ENCODE results near the gene GALM.
"Not testable (repeated sequence)": the region's sequence is repeated elsewhere in the genome, so short reads cannot be mapped to it uniquely, and the experiment has no call there.

Gene GALM

GRCh38 chr2:38703336-38703735, 37.4 kb downstream of the GALM start:
- not testable (repeated sequence) for DNase-seq (ENCODE audit: low read depth, low spot score)

GRCh38 chr2:38704664-38705063, 38.8 kb downstream of the GALM start:
- H3K4me3 ChIP-seq (ENCODE audit: low read length), result no peak overlapping the region
- no peak for DNase-seq (ENCODE audit: low read depth, low spot score)

More at GRCh38 chr2:38703336-38703735, 37.4 kb downstream of the GALM start:
- H3K4me3 ChIP-seq (ENCODE audit: low read length), result not testable (repeated sequence)

- no peak for DNase-seq (ENCODE audit: low read depth, low spot score)
- no peak overlapping the region for H3K4me3 ChIP-seq (ENCODE audit: low read length)
These were observed 41.0 kb downstream of the GALM start for GRCh38 chr2:38706846-38707345.

- not testable (repeated sequence) for DNase-seq (ENCODE audit: low read depth, low spot score); H3K4me3 ChIP-seq (ENCODE audit: low read length)
These were observed 42.6 kb downstream of the GALM start for GRCh38 chr2:38708491-38708890.

- no peak overlapping the region for H3K4me3 ChIP-seq (ENCODE audit: low read length)
- no peak for DNase-seq (ENCODE audit: low read depth, low spot score)
These were observed 43.1 kb downstream of the GALM start for GRCh38 chr2:38708900-38709566.

GRCh38 chr2:38709567-38710194, 43.8 kb downstream of the GALM start:
- DNase-seq (ENCODE audit: low read depth, low spot score), result peak; percentile 80
- no peak overlapping the region for H3K4me3 ChIP-seq (ENCODE audit: low read length)

- no peak overlapping the region for H3K4me3 ChIP-seq (ENCODE audit: low read length)
- DNase-seq (ENCODE audit: low read depth, low spot score), result no peak
These were observed 45.6 kb downstream of the GALM start for GRCh38 chr2:38711558-38711957.

- H3K4me3 ChIP-seq (ENCODE audit: low read length), result no peak overlapping the region
- no peak for DNase-seq (ENCODE audit: low read depth, low spot score)
These were observed 46.5 kb downstream of the GALM start for GRCh38 chr2:38712413-38712812.

GRCh38 chr2:38712871-38713270, 47.0 kb downstream of the GALM start:
- H3K4me3 ChIP-seq (ENCODE audit: low read length), result no peak overlapping the region
- DNase-seq (ENCODE audit: low read depth, low spot score), result no peak

- H3K4me3 ChIP-seq (ENCODE audit: low read length), result no peak overlapping the region
- no peak for DNase-seq (ENCODE audit: low read depth, low spot score)
These were observed 47.4 kb downstream of the GALM start for GRCh38 chr2:38713338-38713737.

GRCh38 chr2:38714941-38715340, 49.0 kb downstream of the GALM start:
- not testable (repeated sequence) for H3K4me3 ChIP-seq (ENCODE audit: low read length); DNase-seq (ENCODE audit: low read depth, low spot score)

GRCh38 chr2:38716185-38716584, 50.3 kb downstream of the GALM start:
- DNase-seq (ENCODE audit: low read depth, low spot score), result no peak
- no peak overlapping the region for H3K4me3 ChIP-seq (ENCODE audit: low read length)

- DNase-seq (ENCODE audit: low read depth, low spot score), result no peak
These were observed 52.7 kb downstream of the GALM start for GRCh38 chr2:38718601-38719000.

GRCh38 chr2:38719706-38720105, 53.8 kb downstream of the GALM start:
- H3K4me3 ChIP-seq (ENCODE audit: low read length), result no peak overlapping the region
- no peak for DNase-seq (ENCODE audit: low read depth, low spot score)

More at GRCh38 chr2:38718601-38719000, 52.7 kb downstream of the GALM start:
- no peak overlapping the region for H3K4me3 ChIP-seq (ENCODE audit: low read length)

- no peak overlapping the region for H3K4me3 ChIP-seq (ENCODE audit: low read length)
- no peak for DNase-seq (ENCODE audit: low read depth, low spot score)
These were observed 54.8 kb downstream of the GALM start for GRCh38 chr2:38720613-38721241.

- peak; percentile 41 for DNase-seq (ENCODE audit: low read depth, low spot score)
These were observed 56.6 kb downstream of the GALM start for GRCh38 chr2:38722271-38723061.

GRCh38 chr2:38723173-38723572, 57.3 kb downstream of the GALM start:
- no peak for DNase-seq (ENCODE audit: low read depth, low spot score)
- H3K4me3 ChIP-seq (ENCODE audit: low read length), result no peak overlapping the region

More at GRCh38 chr2:38722271-38723061, 56.6 kb downstream of the GALM start:
- no peak overlapping the region for H3K4me3 ChIP-seq (ENCODE audit: low read length)

- no peak for DNase-seq (ENCODE audit: low read depth, low spot score)
- no peak overlapping the region for H3K4me3 ChIP-seq (ENCODE audit: low read length)
These were observed 61.7 kb downstream of the GALM start for GRCh38 chr2:38727661-38728060.

- no peak for DNase-seq (ENCODE audit: low read depth, low spot score)
These were observed 62.8 kb downstream of the GALM start for GRCh38 chr2:38728694-38729093.

More at GRCh38 chr2:38728694-38729093, 62.8 kb downstream of the GALM start:
- no peak overlapping the region for H3K4me3 ChIP-seq (ENCODE audit: low read length)

Data from Jurkat, Clone E6-1 (cell line).